ENCODE measurements around the gene TEC.

The TEC gene

GRCh38 chr4:48112017-48112667, 157.5 kb downstream of the TEC start:
- H3K9me3 ChIP-seq (ENCODE audit: control insufficient read depth, insufficient read depth, low read length) = no peaks in the 10 kb centered on the region
- peaks cover 28% of the 10 kb centered on the region; the same call in 1 of the 2 replicates for H3K4me1 ChIP-seq (ENCODE audit: insufficient read depth, low read length)
- H3K36me3 ChIP-seq (ENCODE audit: insufficient read depth, low read length) = no peaks in the 10 kb centered on the region
- no peak overlapping the region for H3K9ac ChIP-seq (ENCODE audit: low read depth, low read length)

GRCh38 chr4:48110452-48110978, 159.1 kb downstream of the TEC start:
- Histone ChIP-seq H3K9ac (ENCODE audit: low read depth, low read length) (no peak overlapping the region), H3K9me3 (ENCODE audit: control insufficient read depth, insufficient read depth, low read length) (no peaks in the 10 kb centered on the region), H3K4me1 (ENCODE audit: insufficient read depth, low read length) (peaks cover 28% of the 10 kb centered on the region; the same call in 1 of the 2 replicates), H3K36me3 (ENCODE audit: insufficient read depth, low read length) (no peaks in the 10 kb centered on the region)

- no peaks in the 10 kb centered on the region for H3K9me3 ChIP-seq (ENCODE audit: control insufficient read depth, insufficient read depth, low read length)
- H3K4me1 ChIP-seq (ENCODE audit: insufficient read depth, low read length) = peaks cover 28% of the 10 kb centered on the region; the same call in 1 of the 2 replicates
- no peak overlapping the region for H3K9ac ChIP-seq (ENCODE audit: low read depth, low read length)
- H3K36me3 ChIP-seq (ENCODE audit: insufficient read depth, low read length) = no peaks in the 10 kb centered on the region
These were observed 160.0 kb downstream of the TEC start for GRCh38 chr4:48109413-48110263.

- Histone ChIP-seq H3K9me3 (ENCODE audit: control insufficient read depth, insufficient read depth, low read length) (no peaks in the 10 kb centered on the region), H3K4me1 (ENCODE audit: insufficient read depth, low read length) (peaks cover 22% of the 10 kb centered on the region; the same call in 1 of the 2 replicates), H3K36me3 (ENCODE audit: insufficient read depth, low read length) (no peaks in the 10 kb centered on the region), H3K9ac (ENCODE audit: low read depth, low read length) (no peak overlapping the region)
These were observed 161.1 kb downstream of the TEC start for GRCh38 chr4:48108309-48109073.

GRCh38 chr4:48105230-48105629, 164.4 kb downstream of the TEC start:
- no peaks in the 10 kb centered on the region for H3K36me3 ChIP-seq (ENCODE audit: insufficient read depth, low read length)
- no peak overlapping the region for H3K9ac ChIP-seq (ENCODE audit: low read depth, low read length)
- H3K9me3 ChIP-seq (ENCODE audit: control insufficient read depth, insufficient read depth, low read length) = no peaks in the 10 kb centered on the region
- H3K4me1 ChIP-seq (ENCODE audit: insufficient read depth, low read length) = no peaks in the 10 kb centered on the region

GRCh38 chr4:48103483-48104139, 166.0 kb downstream of the TEC start:
- Histone ChIP-seq H3K36me3 (ENCODE audit: insufficient read depth, low read length) (no peaks in the 10 kb centered on the region), H3K9me3 (ENCODE audit: control insufficient read depth, insufficient read depth, low read length) (no peaks in the 10 kb centered on the region), H3K4me1 (ENCODE audit: insufficient read depth, low read length) (no peaks in the 10 kb centered on the region), H3K9ac (ENCODE audit: low read depth, low read length) (no peak overlapping the region)

- no peaks in the 10 kb centered on the region for H3K4me1 ChIP-seq (ENCODE audit: insufficient read depth, low read length)
- no peaks in the 10 kb centered on the region for H3K9me3 ChIP-seq (ENCODE audit: control insufficient read depth, insufficient read depth, low read length)
- H3K9ac ChIP-seq (ENCODE audit: low read depth, low read length) = no peak overlapping the region
- no peaks in the 10 kb centered on the region for H3K36me3 ChIP-seq (ENCODE audit: insufficient read depth, low read length)
These were observed 167.3 kb downstream of the TEC start for GRCh38 chr4:48102303-48102702.

GRCh38 chr4:48100256-48100655, 169.4 kb downstream of the TEC start:
- no peaks in the 10 kb centered on the region for H3K9me3 ChIP-seq (ENCODE audit: control insufficient read depth, insufficient read depth, low read length)
- no peaks in the 10 kb centered on the region for H3K4me1 ChIP-seq (ENCODE audit: insufficient read depth, low read length)
- H3K36me3 ChIP-seq (ENCODE audit: insufficient read depth, low read length) = no peaks in the 10 kb centered on the region
- no peak overlapping the region for H3K9ac ChIP-seq (ENCODE audit: low read depth, low read length)

GRCh38 chr4:48095441-48095840, 174.2 kb downstream of the TEC start:
- H3K9ac ChIP-seq (ENCODE audit: low read depth, low read length) = no peak overlapping the region
- H3K9me3 ChIP-seq (ENCODE audit: control insufficient read depth, insufficient read depth, low read length) = no peaks in the 10 kb centered on the region
- no peaks in the 10 kb centered on the region for H3K36me3 ChIP-seq (ENCODE audit: insufficient read depth, low read length)
- H3K4me1 ChIP-seq (ENCODE audit: insufficient read depth, low read length) = no peaks in the 10 kb centered on the region

GRCh38 chr4:48093991-48094416, 175.6 kb downstream of the TEC start:
- Histone ChIP-seq H3K36me3 (ENCODE audit: insufficient read depth, low read length) (no peaks in the 10 kb centered on the region), H3K9me3 (ENCODE audit: control insufficient read depth, insufficient read depth, low read length) (no peaks in the 10 kb centered on the region), H3K9ac (ENCODE audit: low read depth, low read length) (no peak overlapping the region), H3K4me1 (ENCODE audit: insufficient read depth, low read length) (no peaks in the 10 kb centered on the region)

- H3K9ac ChIP-seq (ENCODE audit: low read depth, low read length) = no peak overlapping the region
- no peaks in the 10 kb centered on the region for H3K36me3 ChIP-seq (ENCODE audit: insufficient read depth, low read length)
- H3K4me1 ChIP-seq (ENCODE audit: insufficient read depth, low read length) = no peaks in the 10 kb centered on the region
- no peaks in the 10 kb centered on the region for H3K9me3 ChIP-seq (ENCODE audit: control insufficient read depth, insufficient read depth, low read length)
These were observed 179.0 kb downstream of the TEC start for GRCh38 chr4:48090621-48091020.

- Histone ChIP-seq H3K36me3 (ENCODE audit: insufficient read depth, low read length) (no peaks in the 10 kb centered on the region), H3K9me3 (ENCODE audit: control insufficient read depth, insufficient read depth, low read length) (no peaks in the 10 kb centered on the region), H3K9ac (ENCODE audit: low read depth, low read length) (no peak overlapping the region), H3K4me1 (ENCODE audit: insufficient read depth, low read length) (peaks cover 4% of the 10 kb centered on the region; the same call in 1 of the 2 replicates)
These were observed 183.6 kb downstream of the TEC start for GRCh38 chr4:48085821-48086589.
